Uterus (tissue), 4 donors: ENCODE measurements around the gene EGFLAM. TPM values are rescaled to one million over a fixed set of nuclear protein-coding genes. Genes with fewer than 3 reads are reported as not detected.
A peak's percentile ranks its signal among the peaks of the same experiment; 100 is the strongest.

Experiments used
- DNase-seq, 2 donors: peaks; one replicate each; pipeline ENCODE4 v3.0.0-alpha.2; 2019 to 2020
- H3K27ac ChIP-seq, 2 donors: fragments of 200-600 bp; sonication (generic); 1 replicate in 1 of 2; 2 replicates in 1 of 2; pipeline ENCODE4 v1.5.1; 2016 to 2018
- H3K27me3 ChIP-seq, 2 donors: fragments of 200-600 bp; sonication (generic); one replicate each; pipeline ENCODE4 v1.5.1; 2018 to 2019; ENCODE audit warnings: control low read depth in 1 of 2
- H3K36me3 ChIP-seq, 2 donors: fragments of 200-600 bp; sonication (generic); one replicate each; pipeline ENCODE4 v1.5.1; 2019; ENCODE audit warnings: control low read depth in 1 of 2
- H3K4me1 ChIP-seq, 2 donors: fragments of 200-600 bp; sonication (generic); one replicate each; pipeline ENCODE4 v1.5.1; 2018 to 2019; ENCODE audit warnings: control low read depth in 1 of 2
- H3K4me3 ChIP-seq, 2 donors: fragments of 200-600 bp; sonication (generic); 1 replicate in 1 of 2; 2 replicates in 1 of 2; pipeline ENCODE4 v1.5.1; 2018 to 2019; ENCODE audit warnings: mild to moderate bottlenecking in 1 of 2
- H3K9me3 ChIP-seq, 2 donors: fragments of 200-600 bp; sonication (generic); one replicate each; pipeline ENCODE4 v1.5.1; 2019; ENCODE audit warnings: control low read depth in 1 of 2
- CTCF ChIP-seq, 4 experiments: fragments of 200-600 bp in 2 of 4; fragments of 450-650 bp in 2 of 4; sonication (generic) in 2 of 4; IDR thresholded peaks; one replicate each; pipeline ENCODE4 v1.5.1; 2016 to 2019; ENCODE audit warnings: antibody characterized with exemption in 4 of 4, mild to moderate bottlenecking in 2 of 4, moderate library complexity in 1 of 4
- POLR2A ChIP-seq, 2 donors: fragments of 450-650 bp; IDR thresholded peaks; one replicate each; pipeline ENCODE4 v1.6.1; 2016; ENCODE audit warnings: antibody characterized with exemption in 2 of 2, mild to moderate bottlenecking in 1 of 2, moderate library complexity in 1 of 2
- intact Hi-C: fragments of 100-400 bp; cut with DNase I; formaldehyde crosslinking; loops from one replicate; pipeline ENCODE4 v1.15.1; 2023; ENCODE audit warnings: low total_unique reads
- total RNA-seq, 4 donors: library from RNA; depleted of rRNA in 3 of 4; stranded (reverse); fragments of >200 nt in 3 of 4; gene quantifications; one replicate each; pipeline versions ENCODE4 v1.1.0 to v1.2.4, GENCODE V29; 2014 to 2023
- donor health status: DM: yes; HTN: yes; CAD: no.

The EGFLAM gene
- total RNA-seq, 4 donors from 2014 or later: 0.26 to 16.8 (median 3.6) TPM

DNA sequence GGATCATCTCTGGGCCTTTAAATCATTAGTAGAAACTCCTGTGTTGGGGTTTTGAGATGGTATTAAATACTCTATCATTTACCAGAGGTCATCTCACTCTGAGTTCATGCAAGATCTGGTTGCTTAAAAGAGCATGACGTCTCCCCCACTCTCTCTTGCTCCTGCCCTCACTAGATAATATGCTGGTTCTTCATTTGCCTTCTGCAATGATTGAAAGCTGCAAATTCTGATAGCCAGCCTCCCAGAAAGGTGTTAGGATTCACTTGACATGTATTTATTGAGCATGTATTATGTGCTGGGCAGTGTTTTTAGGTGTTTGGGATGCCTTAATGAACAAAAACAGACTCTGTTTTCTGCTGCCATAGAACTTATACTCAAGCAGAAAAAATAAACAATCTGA is 41.2 kb downstream of the EGFLAM start:
- Histone ChIP-seq H3K27me3 (no peaks in the 10 kb centered on the region), H3K4me1 (no peaks in the 10 kb centered on the region), H3K27ac (no peak overlapping the region), H3K4me3 (no peak overlapping the region), H3K36me3 (no peaks in the 10 kb centered on the region), H3K9me3 (no peaks in the 10 kb centered on the region)
- TF ChIP-seq POLR2A (IDR thresholded peaks at IDR 0.05): no peak
- no peak for TF ChIP-seq CTCF (IDR thresholded peaks at IDR 0.05)
- DNase-seq: no peak
- intact Hi-C loops: no loop called here

GRCh38 chr5:38305148-38305547 is 46.8 kb downstream of the EGFLAM start:
- TF ChIP-seq CTCF (IDR thresholded peaks at IDR 0.05): no peak
- no peak overlapping the region for H3K4me3 ChIP-seq
- H3K9me3 ChIP-seq: no peaks in the 10 kb centered on the region
- no peak for DNase-seq
- intact Hi-C loops: no loop called here
- H3K27me3 ChIP-seq: no peaks in the 10 kb centered on the region
- no peaks in the 10 kb centered on the region for H3K36me3 ChIP-seq
- no peak overlapping the region for H3K27ac ChIP-seq
- no peaks in the 10 kb centered on the region for H3K4me1 ChIP-seq

DNA sequence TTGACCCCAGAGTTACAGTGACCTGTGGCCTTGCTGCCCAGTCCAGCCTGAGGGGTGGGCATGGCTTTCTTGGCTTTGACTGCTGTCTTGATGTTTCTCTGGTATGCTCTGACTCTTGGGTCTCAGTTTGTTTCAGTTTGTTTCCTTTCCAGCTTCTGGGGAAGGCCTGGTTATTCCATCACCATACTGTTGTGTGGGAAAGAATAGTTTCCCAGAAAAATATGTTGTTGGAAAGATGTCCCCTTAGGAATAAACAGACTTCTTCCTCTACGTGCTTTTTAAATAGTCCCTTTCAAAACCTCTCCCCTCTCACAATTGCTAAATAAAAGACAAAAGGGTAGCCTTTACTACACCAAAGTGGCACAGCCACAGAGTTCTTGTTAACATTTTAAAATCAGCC is 49.5 kb downstream of the EGFLAM start:
- intact Hi-C loops: no loop called here
- H3K4me1 ChIP-seq: no peaks in the 10 kb centered on the region
- no peak overlapping the region for H3K4me3 ChIP-seq
- H3K27me3 ChIP-seq: no peaks in the 10 kb centered on the region
- H3K9me3 ChIP-seq: no peaks in the 10 kb centered on the region
- DNase-seq: no peak
- H3K36me3 ChIP-seq: no peaks in the 10 kb centered on the region
- TF ChIP-seq POLR2A (IDR thresholded peaks at IDR 0.05) (no peak), CTCF (IDR thresholded peaks at IDR 0.05) (no peak)
- H3K27ac ChIP-seq: no peak overlapping the region

DNA sequence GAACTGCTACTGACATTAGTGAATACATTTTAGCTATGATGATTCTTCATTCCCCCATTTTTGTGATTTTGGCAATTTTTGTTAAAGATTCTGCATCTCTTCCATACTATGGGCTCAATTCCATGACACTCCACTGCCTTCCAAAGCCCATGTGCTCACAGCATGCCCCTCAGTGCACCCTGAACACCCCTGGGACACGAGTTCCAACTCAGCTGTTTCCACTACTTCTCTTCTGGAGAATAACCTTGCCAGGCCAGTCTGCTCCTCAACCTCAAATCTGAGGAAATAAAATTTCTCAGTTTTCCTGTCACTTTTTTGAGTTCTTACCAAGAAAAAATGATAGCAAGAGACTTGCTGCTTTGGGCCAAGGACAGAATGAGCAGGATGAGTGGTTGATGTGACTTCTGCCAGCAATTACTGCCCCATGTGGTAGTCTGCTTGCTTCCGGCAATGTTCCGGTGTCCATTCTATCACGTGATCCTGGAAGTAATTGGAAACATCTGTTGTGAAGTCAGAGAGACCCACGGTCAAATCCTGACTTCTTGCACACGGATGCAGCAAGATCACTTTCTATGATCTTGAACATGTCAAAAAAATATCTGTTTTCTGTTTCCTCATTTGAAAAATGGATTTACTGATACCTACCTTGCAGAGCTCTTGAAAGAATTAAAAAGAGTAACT is 58.3 kb downstream of the EGFLAM start:
- H3K27ac ChIP-seq: no peak overlapping the region
- no peaks in the 10 kb centered on the region for H3K27me3 ChIP-seq
- no peak overlapping the region for H3K4me3 ChIP-seq
- no peaks in the 10 kb centered on the region for H3K36me3 ChIP-seq
- TF ChIP-seq CTCF (IDR thresholded peaks at IDR 0.05) (no peak), POLR2A (IDR thresholded peaks at IDR 0.05) (no peak)
- no peaks in the 10 kb centered on the region for H3K9me3 ChIP-seq
- DNase-seq: peak; percentile 24 to 46
- no peaks in the 10 kb centered on the region for H3K4me1 ChIP-seq
- intact Hi-C loops: no loop called here

DNA sequence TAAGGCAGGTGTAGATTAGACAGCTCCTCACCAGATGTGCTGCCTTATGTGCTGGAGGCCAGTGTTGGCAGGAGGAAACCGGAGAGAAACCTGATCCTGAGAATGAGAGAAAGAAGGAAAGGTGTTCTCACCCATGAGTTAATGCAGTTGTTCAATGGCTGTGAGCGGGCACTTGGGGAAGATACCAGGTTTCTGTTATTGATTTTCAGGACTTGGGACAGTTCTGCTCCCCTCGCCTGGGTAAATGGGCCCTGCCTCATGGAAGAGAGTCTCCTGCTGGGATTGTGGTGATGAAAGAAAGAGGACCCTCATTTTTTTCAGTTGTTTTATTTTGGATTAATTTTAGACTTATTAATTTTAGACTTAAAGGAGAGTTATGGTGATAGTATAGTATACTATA is 59.5 kb downstream of the EGFLAM start:
- Histone ChIP-seq H3K4me1 (no peaks in the 10 kb centered on the region), H3K9me3 (no peaks in the 10 kb centered on the region), H3K27me3 (no peaks in the 10 kb centered on the region), H3K4me3 (no peak overlapping the region), H3K36me3 (no peaks in the 10 kb centered on the region), H3K27ac (no peak overlapping the region)
- intact Hi-C loops: no loop called here
- TF ChIP-seq POLR2A (IDR thresholded peaks at IDR 0.05): no peak
- TF ChIP-seq CTCF (IDR thresholded peaks at IDR 0.05): no peak
- no peak for DNase-seq
